Peyer's patch (tissue), 4 donors: ENCODE measurements around the gene HSPA1A.

Source experiments
- POLR2A ChIP-seq, 2 donors: fragments of 450-650 bp; IDR thresholded peaks; one replicate each; pipeline ENCODE4 v1.5.1; 2017; ENCODE audit warnings: antibody characterized with exemption in 2 of 2, mild to moderate bottlenecking in 2 of 2, moderate library complexity in 2 of 2
- TF ChIP-seq, protein P1 (sequence below), 6 experiments: fragments of 450-650 bp in 4 of 6; fragments of 200-600 bp in 2 of 6; sonication (generic) in 1 of 6; IDR thresholded peaks; one replicate each; pipeline ENCODE4 v1.5.1; 2017 to 2019; ENCODE audit warnings: antibody characterized with exemption in 6 of 6, mild to moderate bottlenecking in 3 of 6, moderate library complexity in 1 of 6

- TF ChIP-seq, protein P1, sequence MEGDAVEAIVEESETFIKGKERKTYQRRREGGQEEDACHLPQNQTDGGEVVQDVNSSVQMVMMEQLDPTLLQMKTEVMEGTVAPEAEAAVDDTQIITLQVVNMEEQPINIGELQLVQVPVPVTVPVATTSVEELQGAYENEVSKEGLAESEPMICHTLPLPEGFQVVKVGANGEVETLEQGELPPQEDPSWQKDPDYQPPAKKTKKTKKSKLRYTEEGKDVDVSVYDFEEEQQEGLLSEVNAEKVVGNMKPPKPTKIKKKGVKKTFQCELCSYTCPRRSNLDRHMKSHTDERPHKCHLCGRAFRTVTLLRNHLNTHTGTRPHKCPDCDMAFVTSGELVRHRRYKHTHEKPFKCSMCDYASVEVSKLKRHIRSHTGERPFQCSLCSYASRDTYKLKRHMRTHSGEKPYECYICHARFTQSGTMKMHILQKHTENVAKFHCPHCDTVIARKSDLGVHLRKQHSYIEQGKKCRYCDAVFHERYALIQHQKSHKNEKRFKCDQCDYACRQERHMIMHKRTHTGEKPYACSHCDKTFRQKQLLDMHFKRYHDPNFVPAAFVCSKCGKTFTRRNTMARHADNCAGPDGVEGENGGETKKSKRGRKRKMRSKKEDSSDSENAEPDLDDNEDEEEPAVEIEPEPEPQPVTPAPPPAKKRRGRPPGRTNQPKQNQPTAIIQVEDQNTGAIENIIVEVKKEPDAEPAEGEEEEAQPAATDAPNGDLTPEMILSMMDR (IDR thresholded peaks at IDR 0.05) = no peak
- TF ChIP-seq POLR2A (IDR thresholded peaks at IDR 0.05) = no peak
These were observed 50.1 kb downstream of the HSPA1A start for GRCh38 chr6:31865205-31866118.
